H9 (cell line): ENCODE data around the gene NR0B2. TPM values are rescaled to one million over a fixed set of nuclear protein-coding genes. Genes with fewer than 3 reads are reported as not detected.

ENCODE experiments used
- DNase-seq: peaks from one replicate; pipeline ENCODE4 v3.0.0-alpha.2; 2017
- H2AFZ ChIP-seq: one replicate; pipeline ENCODE4 v1.6.1; 2013; ENCODE audit warnings: mild to moderate bottlenecking, low read length, control low read depth, moderate library complexity
- H2AK5ac ChIP-seq: 2 replicates; pipeline ENCODE4 v1.6.1; 2013; ENCODE audit warnings: low read length, control low read depth, mixed read lengths; ENCODE audit not compliant: insufficient read length
- H2BK120ac ChIP-seq: one replicate; pipeline ENCODE4 v1.6.1; 2013; ENCODE audit warnings: low read depth, mild to moderate bottlenecking, low read length, control low read depth, inconsistent platforms; ENCODE audit not compliant: poor library complexity, severe bottlenecking
- H2BK12ac ChIP-seq: 2 replicates; pipeline ENCODE4 v1.6.1; 2013; ENCODE audit warnings: low read length, control low read depth, mixed read lengths, low read depth; ENCODE audit not compliant: insufficient read length
- H2BK15ac ChIP-seq: 2 replicates; pipeline ENCODE4 v1.6.1; 2013; ENCODE audit warnings: low read depth, low read length, control low read depth
- H2BK20ac ChIP-seq: one replicate; pipeline ENCODE4 v1.6.1; 2013; ENCODE audit warnings: low read depth, mild to moderate bottlenecking, low read length, control low read depth, inconsistent platforms; ENCODE audit not compliant: poor library complexity, severe bottlenecking
- H2BK5ac ChIP-seq: 2 replicates; pipeline ENCODE4 v1.6.1; 2013; ENCODE audit warnings: low read length, control low read depth, mixed read lengths; ENCODE audit not compliant: insufficient read length
- H3K14ac ChIP-seq: 2 replicates; pipeline ENCODE4 v1.6.1; 2013; ENCODE audit warnings: low read length, control low read depth; ENCODE audit not compliant: insufficient read depth
- H3K18ac ChIP-seq: 2 replicates; pipeline ENCODE4 v1.6.1; 2013; ENCODE audit warnings: low read depth, mild to moderate bottlenecking, mixed read lengths, low read length, control low read depth; ENCODE audit not compliant: insufficient read length
- H3K23ac ChIP-seq: 2 replicates; pipeline ENCODE4 v1.6.1; 2013; ENCODE audit warnings: low read length, control low read depth, mixed read lengths, low read depth; ENCODE audit not compliant: insufficient read length
- H3K23me2 ChIP-seq: 2 replicates; pipeline ENCODE4 v1.6.1; 2013; ENCODE audit warnings: low read depth, mild to moderate bottlenecking, mixed read lengths, low read length, control low read depth; ENCODE audit not compliant: insufficient read length, poor library complexity, severe bottlenecking
- H3K27ac ChIP-seq: 2 replicates; pipeline ENCODE4 v1.5.1; 2013; ENCODE audit warnings: low read length, control low read depth, mixed read lengths, low read depth; ENCODE audit not compliant: insufficient read length
- H3K27me3 ChIP-seq: 2 replicates; pipeline ENCODE4 v1.6.1; 2013; ENCODE audit warnings: low read length, control low read depth, inconsistent platforms; ENCODE audit not compliant: insufficient read depth
- H3K4ac ChIP-seq: 2 replicates; pipeline ENCODE4 v1.6.1; 2013; ENCODE audit warnings: low read depth, mild to moderate bottlenecking, control low read depth, inconsistent platforms, low read length, moderate library complexity
- H3K4me1 ChIP-seq: 2 replicates; pipeline ENCODE4 v1.6.1; 2013; ENCODE audit warnings: low read length, control low read depth, inconsistent platforms; ENCODE audit not compliant: insufficient read depth
- H3K4me2 ChIP-seq: 2 replicates; pipeline ENCODE4 v1.6.1; 2013; ENCODE audit warnings: low read length, control low read depth, mixed read lengths; ENCODE audit not compliant: insufficient read length, insufficient read depth
- H3K56ac ChIP-seq: 2 replicates; pipeline ENCODE4 v1.6.1; 2013; ENCODE audit warnings: low read depth, mild to moderate bottlenecking, mixed read lengths, low read length, control low read depth; ENCODE audit not compliant: insufficient read length
- H3K79me1 ChIP-seq: 2 replicates; pipeline ENCODE4 v1.6.1; 2013; ENCODE audit warnings: low read depth, mild to moderate bottlenecking, moderate library complexity, low read length, control low read depth, inconsistent platforms; ENCODE audit not compliant: insufficient read depth, poor library complexity, severe bottlenecking
- H3K79me2 ChIP-seq: 2 replicates; pipeline ENCODE4 v1.6.1; 2013; ENCODE audit warnings: low read length, control low read depth, inconsistent platforms; ENCODE audit not compliant: insufficient read depth
- H3K9ac ChIP-seq: 2 replicates; pipeline ENCODE4 v1.6.1; 2013; ENCODE audit warnings: low read length, control low read depth, mixed read lengths; ENCODE audit not compliant: insufficient read length; ENCODE audit errors: extremely low read depth
- H3K9me3 ChIP-seq: one replicate; pipeline ENCODE4 v1.6.1; 2013; ENCODE audit warnings: low read depth, low read length, inconsistent platforms; ENCODE audit not compliant: control insufficient read depth
- H3T11ph ChIP-seq: one replicate; pipeline ENCODE4 v1.6.1; 2013; ENCODE audit warnings: mild to moderate bottlenecking, low read length, control low read depth, inconsistent platforms
- H4K20me1 ChIP-seq: one replicate; pipeline ENCODE4 v1.6.1; 2013; ENCODE audit not compliant: control insufficient read depth, insufficient read length, insufficient read depth
- H4K5ac ChIP-seq: 2 replicates; pipeline ENCODE4 v1.6.1; 2013; ENCODE audit warnings: low read depth, mild to moderate bottlenecking, mixed read lengths, low read length, control low read depth; ENCODE audit not compliant: insufficient read length
- H4K8ac ChIP-seq: replicated peaks from 2 replicates; pipeline ENCODE4 v1.6.1; 2013; ENCODE audit warnings: low read length, control low read depth, mixed read lengths, low read depth; ENCODE audit not compliant: insufficient read length
- H4K91ac ChIP-seq: 2 replicates; pipeline ENCODE4 v1.6.1; 2013; ENCODE audit warnings: low read depth, mild to moderate bottlenecking, moderate library complexity, mixed read lengths, low read length, control low read depth; ENCODE audit not compliant: insufficient read length
- H3K27ac Mint-ChIP-seq, 3 experiments: 2 replicates in 2 of 3; 3 replicates in 1 of 3; pipeline ENCODE4 v1.8.0; 2020 to 2021; ENCODE audit warnings: mixed read lengths in 3 of 3, mild to moderate bottlenecking in 1 of 3, moderate library complexity in 1 of 3
- H3K27me3 Mint-ChIP-seq: 2 replicates; pipeline ENCODE4 v1.8.0; 2021; ENCODE audit warnings: low read depth, mild to moderate bottlenecking, moderate library complexity, mixed read lengths
- H3K36me3 Mint-ChIP-seq, 3 experiments: 2 replicates in 2 of 3; 3 replicates in 1 of 3; pipeline ENCODE4 v1.8.0; 2020 to 2021; ENCODE audit warnings: low read depth in 3 of 3, mixed read lengths in 3 of 3; ENCODE audit not compliant: insufficient read depth in 1 of 3
- H3K4me1 Mint-ChIP-seq, 2 experiments: 2 replicates each; pipeline ENCODE4 v1.8.0; 2020; ENCODE audit warnings: mixed read lengths in 2 of 2
- H3K4me3 Mint-ChIP-seq, 2 experiments: 2 replicates in 1 of 2; 3 replicates in 1 of 2; pipeline ENCODE4 v1.8.0; 2020 to 2021; ENCODE audit warnings: mild to moderate bottlenecking in 2 of 2, mixed read lengths in 2 of 2, moderate library complexity in 1 of 2
- H3K9me3 Mint-ChIP-seq, 2 experiments: 2 replicates in 1 of 2; 3 replicates in 1 of 2; pipeline ENCODE4 v1.8.0; 2020; ENCODE audit warnings: mild to moderate bottlenecking in 2 of 2, mixed read lengths in 2 of 2, moderate library complexity in 1 of 2
- WGBS: extraction: QIAGEN DNeasy Blood & Tissue Kit; methylation state at CpG from one replicate; pipeline ENCODE4 v1.1.7; 2013; ENCODE audit warnings: missing lambda C conversion rate, low lambda C conversion rate, mixed read lengths; ENCODE audit not compliant: insufficient read length; ENCODE audit errors: extremely low coverage; 5-methylcytosine and 5-hydroxymethylcytosine counted together
- total RNA-seq: library from RNA; stranded (reverse); gene quantifications from 2 replicates; pipeline ENCODE4 v1.2.1, GENCODE V29; 2021
- TF ChIP-seq, protein P1 (sequence below): fragments of 200-600 bp; sonication (generic); conservative IDR thresholded peaks from 3 replicates; pipeline ENCODE4 v1.8.0; 2021; ENCODE audit warnings: antibody characterized with exemption, mild to moderate bottlenecking

NR0B2 gene
- total RNA-seq, 1 experiment from 2014 or later = not detected

DNA sequence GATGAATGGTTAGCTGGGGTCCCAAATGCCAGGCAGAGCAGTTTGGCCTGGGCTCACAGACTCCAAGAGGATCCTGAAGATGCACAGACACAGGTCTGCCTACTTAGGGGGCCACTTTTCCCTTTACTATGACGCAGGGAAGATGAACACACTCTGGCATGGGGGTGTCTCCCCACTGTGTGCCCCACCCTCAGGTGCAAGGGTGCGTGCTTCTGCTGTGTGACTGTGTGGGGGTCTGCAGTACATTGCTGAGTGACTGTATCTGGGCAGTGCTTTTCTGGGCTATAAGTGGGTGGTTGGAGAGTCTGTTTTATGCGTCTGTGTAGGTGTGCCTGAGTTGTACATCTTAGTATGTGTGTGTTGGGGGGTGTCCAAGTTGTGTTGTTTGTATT lies 3.8 kb downstream of the NR0B2 start:
- no peaks in the 10 kb centered on the region for H3K9me3 Mint-ChIP-seq
- H4K8ac ChIP-seq = no peak overlapping the region
- H3T11ph ChIP-seq = no peak overlapping the region
- no peaks in the 10 kb centered on the region for H3K4me1 ChIP-seq
- no peak overlapping the region for H3K18ac ChIP-seq
- no peak overlapping the region for H3K9ac ChIP-seq
- H3K23me2 ChIP-seq = no peaks in the 10 kb centered on the region
- no peak overlapping the region for H2BK15ac ChIP-seq
- H3K27me3 Mint-ChIP-seq = peaks cover 2% of the 10 kb centered on the region
- H3K4me2 ChIP-seq = no peak overlapping the region
- H3K9me3 ChIP-seq = no peaks in the 10 kb centered on the region
- H3K4ac ChIP-seq = no peak overlapping the region
- no peak overlapping the region for H3K14ac ChIP-seq
- H4K20me1 ChIP-seq = no peaks in the 10 kb centered on the region
- no peak overlapping the region for H2BK120ac ChIP-seq
- H3K27me3 ChIP-seq = no peaks in the 10 kb centered on the region
- no peak overlapping the region for H4K91ac ChIP-seq
- no peak overlapping the region for H3K27ac Mint-ChIP-seq
- no peak overlapping the region for H3K56ac ChIP-seq
- no peak overlapping the region for H3K23ac ChIP-seq
- no peak overlapping the region for H2AFZ ChIP-seq
- DNase-seq = no peak
- WGBS = no CpG with 5 or more reads among the region's 3 CpGs
- H3K27ac ChIP-seq = no peak overlapping the region
- no peaks in the 10 kb centered on the region for H3K4me1 Mint-ChIP-seq
- no peaks in the 10 kb centered on the region for H3K79me2 ChIP-seq
- H3K36me3 Mint-ChIP-seq = no peaks in the 10 kb centered on the region
- H2BK5ac ChIP-seq = no peak overlapping the region
- no peak overlapping the region for H3K4me3 Mint-ChIP-seq
- H4K5ac ChIP-seq = no peak overlapping the region
- H2AK5ac ChIP-seq = no peak overlapping the region
- TF ChIP-seq, protein P1, sequence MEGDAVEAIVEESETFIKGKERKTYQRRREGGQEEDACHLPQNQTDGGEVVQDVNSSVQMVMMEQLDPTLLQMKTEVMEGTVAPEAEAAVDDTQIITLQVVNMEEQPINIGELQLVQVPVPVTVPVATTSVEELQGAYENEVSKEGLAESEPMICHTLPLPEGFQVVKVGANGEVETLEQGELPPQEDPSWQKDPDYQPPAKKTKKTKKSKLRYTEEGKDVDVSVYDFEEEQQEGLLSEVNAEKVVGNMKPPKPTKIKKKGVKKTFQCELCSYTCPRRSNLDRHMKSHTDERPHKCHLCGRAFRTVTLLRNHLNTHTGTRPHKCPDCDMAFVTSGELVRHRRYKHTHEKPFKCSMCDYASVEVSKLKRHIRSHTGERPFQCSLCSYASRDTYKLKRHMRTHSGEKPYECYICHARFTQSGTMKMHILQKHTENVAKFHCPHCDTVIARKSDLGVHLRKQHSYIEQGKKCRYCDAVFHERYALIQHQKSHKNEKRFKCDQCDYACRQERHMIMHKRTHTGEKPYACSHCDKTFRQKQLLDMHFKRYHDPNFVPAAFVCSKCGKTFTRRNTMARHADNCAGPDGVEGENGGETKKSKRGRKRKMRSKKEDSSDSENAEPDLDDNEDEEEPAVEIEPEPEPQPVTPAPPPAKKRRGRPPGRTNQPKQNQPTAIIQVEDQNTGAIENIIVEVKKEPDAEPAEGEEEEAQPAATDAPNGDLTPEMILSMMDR = no peak
- H3K79me1 ChIP-seq = no peaks in the 10 kb centered on the region
- no peak overlapping the region for H2BK20ac ChIP-seq
- no peak overlapping the region for H2BK12ac ChIP-seq
